ENCODE data around the gene KCTD15. TPM values are rescaled to one million over a fixed set of nuclear protein-coding genes. Genes with fewer than 3 reads are reported as not detected.

KCTD15 gene
- total RNA-seq, 3 donors from 2014 or later: 8.0 to 42.3 (median 10.1) TPM

DNA sequence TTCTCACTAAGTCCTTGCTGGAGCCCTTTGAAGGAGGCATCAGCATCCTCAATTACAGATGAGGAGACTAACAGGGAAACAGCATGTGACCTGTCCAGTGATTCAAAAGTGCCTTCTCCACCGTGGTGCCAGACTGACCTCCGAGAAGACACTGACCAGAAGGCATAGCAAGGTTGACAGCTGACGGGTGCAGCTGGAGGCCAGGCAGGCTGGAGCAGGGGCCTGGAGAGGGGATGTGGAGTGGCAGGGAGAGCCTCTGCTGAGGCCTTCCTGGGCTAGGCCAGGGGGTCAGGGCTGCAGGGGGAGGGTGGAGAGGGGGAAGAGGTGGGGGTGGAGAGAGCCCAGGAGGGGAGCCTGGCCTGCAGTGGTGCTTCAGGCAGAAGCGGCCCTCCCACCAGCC, 66.3 kb downstream of the KCTD15 start:
- no peaks in the 10 kb centered on the region for H3K36me3 ChIP-seq (ENCODE audit: low read depth)
- no peaks in the 10 kb centered on the region for H3K9me3 ChIP-seq
- DNase-seq (no peak), ATAC-seq (no peak)
- no peaks in the 10 kb centered on the region for H3K4me1 ChIP-seq (ENCODE audit: low read depth)
- intact Hi-C loops (cut with DNase I, micrococcal nuclease): no loop called here
- TF ChIP-seq, protein P1, sequence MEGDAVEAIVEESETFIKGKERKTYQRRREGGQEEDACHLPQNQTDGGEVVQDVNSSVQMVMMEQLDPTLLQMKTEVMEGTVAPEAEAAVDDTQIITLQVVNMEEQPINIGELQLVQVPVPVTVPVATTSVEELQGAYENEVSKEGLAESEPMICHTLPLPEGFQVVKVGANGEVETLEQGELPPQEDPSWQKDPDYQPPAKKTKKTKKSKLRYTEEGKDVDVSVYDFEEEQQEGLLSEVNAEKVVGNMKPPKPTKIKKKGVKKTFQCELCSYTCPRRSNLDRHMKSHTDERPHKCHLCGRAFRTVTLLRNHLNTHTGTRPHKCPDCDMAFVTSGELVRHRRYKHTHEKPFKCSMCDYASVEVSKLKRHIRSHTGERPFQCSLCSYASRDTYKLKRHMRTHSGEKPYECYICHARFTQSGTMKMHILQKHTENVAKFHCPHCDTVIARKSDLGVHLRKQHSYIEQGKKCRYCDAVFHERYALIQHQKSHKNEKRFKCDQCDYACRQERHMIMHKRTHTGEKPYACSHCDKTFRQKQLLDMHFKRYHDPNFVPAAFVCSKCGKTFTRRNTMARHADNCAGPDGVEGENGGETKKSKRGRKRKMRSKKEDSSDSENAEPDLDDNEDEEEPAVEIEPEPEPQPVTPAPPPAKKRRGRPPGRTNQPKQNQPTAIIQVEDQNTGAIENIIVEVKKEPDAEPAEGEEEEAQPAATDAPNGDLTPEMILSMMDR (IDR thresholded peaks at IDR 0.05): no peak
- H3K4me3 ChIP-seq: no peak overlapping the region

DNA sequence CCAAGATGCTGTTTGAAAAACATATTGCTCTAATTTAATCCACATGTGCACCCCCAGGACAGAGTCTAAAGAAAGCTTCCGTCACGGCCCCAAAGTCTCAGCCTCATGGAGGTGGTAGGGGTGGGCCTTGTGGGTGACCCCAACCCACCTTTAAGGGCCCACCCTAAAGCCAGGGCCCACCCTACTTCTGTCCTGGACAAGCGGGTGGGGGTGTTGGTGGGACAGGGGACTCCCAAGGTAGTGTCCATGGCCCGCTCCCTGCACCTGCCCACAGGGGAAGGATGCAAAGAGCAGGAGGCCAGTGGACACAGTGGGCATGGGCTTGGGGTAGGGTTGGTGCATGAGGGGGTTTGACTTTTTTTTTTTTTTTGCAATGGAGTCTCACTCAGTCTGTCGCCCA, 66.8 kb downstream of the KCTD15 start:
- Histone ChIP-seq H3K36me3 (ENCODE audit: low read depth) (no peaks in the 10 kb centered on the region), H3K4me3 (no peak overlapping the region), H3K4me1 (ENCODE audit: low read depth) (no peaks in the 10 kb centered on the region), H3K9me3 (no peaks in the 10 kb centered on the region)
- intact Hi-C loops (cut with DNase I, micrococcal nuclease): no loop called here
- ATAC-seq (no peak), DNase-seq (no peak)
- TF ChIP-seq, protein P1 (IDR thresholded peaks at IDR 0.05): no peak

DNA sequence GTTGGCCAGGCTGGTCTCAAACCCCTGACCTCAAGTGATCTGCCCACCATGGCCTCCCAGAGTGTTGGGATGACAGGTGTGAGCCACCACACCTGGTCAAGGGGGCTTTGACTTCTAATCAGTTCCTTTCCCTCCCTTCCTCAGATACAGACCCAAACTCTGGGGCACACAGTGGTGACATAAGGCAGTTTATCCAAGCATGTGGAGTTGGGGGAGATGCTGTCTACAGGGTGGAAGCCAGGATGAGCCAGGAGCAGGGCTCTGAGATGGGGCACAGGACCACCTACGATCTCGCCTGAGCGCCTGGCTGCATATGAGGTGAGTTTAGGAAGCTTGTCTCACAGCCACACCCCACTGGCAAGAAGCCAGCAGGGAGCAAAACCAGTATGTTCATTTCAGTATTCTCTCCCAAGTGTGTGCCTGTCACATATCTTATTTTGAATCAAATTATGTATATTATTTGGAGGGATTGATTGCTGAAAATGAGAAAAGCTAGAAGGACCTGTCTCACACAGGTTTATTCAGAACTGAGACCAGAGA, 67.7 kb downstream of the KCTD15 start:
- Histone ChIP-seq H3K4me3 (no peak overlapping the region), H3K4me1 (ENCODE audit: low read depth) (peaks cover 3% of the 10 kb centered on the region), H3K36me3 (ENCODE audit: low read depth) (no peaks in the 10 kb centered on the region), H3K9me3 (no peaks in the 10 kb centered on the region)
- TF ChIP-seq, protein P1 (IDR thresholded peaks at IDR 0.05): no peak
- intact Hi-C loops (cut with DNase I, micrococcal nuclease): no loop called here
- DNase-seq (peak in 2 of 3 donors; percentile 46 to 76), ATAC-seq (no peak)

DNA sequence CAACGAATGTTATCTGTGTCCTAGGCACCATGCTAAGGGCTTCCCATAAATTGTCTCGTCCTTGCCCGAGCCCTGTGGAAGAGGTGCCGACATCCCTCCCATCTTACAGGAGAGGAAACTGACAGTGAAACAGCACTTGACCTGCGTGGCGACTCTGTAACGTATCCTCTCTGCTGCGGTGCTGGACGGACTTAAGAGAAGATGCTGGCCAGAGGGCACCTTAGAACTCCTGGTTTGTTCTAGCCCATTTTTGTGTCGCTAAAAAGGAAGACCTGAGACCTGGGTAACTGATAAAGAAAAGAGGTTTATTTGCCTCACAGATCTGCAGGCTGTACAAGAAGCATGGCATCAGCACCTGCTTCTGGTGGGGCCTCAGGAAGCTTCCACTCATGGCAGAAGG, 68.6 kb downstream of the KCTD15 start:
- intact Hi-C loops (cut with DNase I, micrococcal nuclease): no loop called here
- no peak for DNase-seq
- TF ChIP-seq, protein P1 (IDR thresholded peaks at IDR 0.05): no peak

More for the DNA sequence above, 68.6 kb downstream of the KCTD15 start:
- ATAC-seq: no peak
- Histone ChIP-seq H3K36me3 (ENCODE audit: low read depth) (no peaks in the 10 kb centered on the region), H3K4me3 (no peak overlapping the region), H3K4me1 (ENCODE audit: low read depth) (peaks cover 3% of the 10 kb centered on the region), H3K9me3 (no peaks in the 10 kb centered on the region)

Other genes starting within 250 kb of the KCTD15 start
- gene CHST8, start 174.9 kb upstream of the KCTD15 start, total RNA-seq: under 1 TPM in 1 of 3 donors, not detected in 2; 0.31 TPM

Measured in mucosa of descending colon (tissue), 3 donors.